Endothelial cell (in vitro differentiated cells): ENCODE data around the gene FABP1. TPM values are rescaled to one million over a fixed set of nuclear protein-coding genes. Genes with fewer than 3 reads are reported as not detected.

Source experiments
- DNase-seq: peaks from one replicate; pipeline ENCODE4 v3.0.0; 2021; ENCODE audit warnings: low spot score
- H3K27ac Mint-ChIP-seq: one replicate; pipeline ENCODE4 v1.8.0; 2021; ENCODE audit warnings: mixed read lengths, inconsistent platforms; ENCODE audit not compliant: unreplicated experiment
- H3K27me3 Mint-ChIP-seq: one replicate; pipeline ENCODE4 v1.8.0; 2021; ENCODE audit warnings: mild to moderate bottlenecking, moderate library complexity, mixed read lengths, inconsistent platforms; ENCODE audit not compliant: unreplicated experiment
- H3K36me3 Mint-ChIP-seq: one replicate; pipeline ENCODE4 v1.8.0; 2021; ENCODE audit warnings: mild to moderate bottlenecking, low read depth, mixed read lengths, inconsistent platforms; ENCODE audit not compliant: unreplicated experiment
- H3K4me1 Mint-ChIP-seq: one replicate; pipeline ENCODE4 v1.8.0; 2021; ENCODE audit warnings: mild to moderate bottlenecking, mixed read lengths, inconsistent platforms; ENCODE audit not compliant: unreplicated experiment
- H3K4me3 Mint-ChIP-seq: one replicate; pipeline ENCODE4 v1.8.0; 2021; ENCODE audit warnings: mild to moderate bottlenecking, mixed read lengths, inconsistent platforms; ENCODE audit not compliant: unreplicated experiment
- H3K9me3 Mint-ChIP-seq: one replicate; pipeline ENCODE4 v1.8.0; 2021; ENCODE audit warnings: mixed read lengths, inconsistent platforms; ENCODE audit not compliant: unreplicated experiment
- long read RNA-seq: library from polyadenylated mRNA; unstranded; transcript quantifications from one replicate; pipeline ENCODE4 v2.0.0, GENCODE V29; 2020; ENCODE audit not compliant: unreplicated experiment
- total RNA-seq: library from RNA; stranded (reverse); fragmentation: NEBNext Ultra II Directional; extraction: Animal tissue kit (Norgen Biotek cat#: 25700); gene quantifications from one replicate; pipeline ENCODE4 v1.2.1, GENCODE V29; 2021; ENCODE audit not compliant: unreplicated experiment
- TF ChIP-seq, protein P1 (sequence below): fragments of 200-600 bp; sonication (generic); IDR thresholded peaks from one replicate; pipeline ENCODE4 v1.5.0; 2021; ENCODE audit warnings: antibody characterized with exemption; ENCODE audit not compliant: unreplicated experiment

The FABP1 gene
- total RNA-seq: not detected
- long read RNA-seq: 0 reads

DNA sequence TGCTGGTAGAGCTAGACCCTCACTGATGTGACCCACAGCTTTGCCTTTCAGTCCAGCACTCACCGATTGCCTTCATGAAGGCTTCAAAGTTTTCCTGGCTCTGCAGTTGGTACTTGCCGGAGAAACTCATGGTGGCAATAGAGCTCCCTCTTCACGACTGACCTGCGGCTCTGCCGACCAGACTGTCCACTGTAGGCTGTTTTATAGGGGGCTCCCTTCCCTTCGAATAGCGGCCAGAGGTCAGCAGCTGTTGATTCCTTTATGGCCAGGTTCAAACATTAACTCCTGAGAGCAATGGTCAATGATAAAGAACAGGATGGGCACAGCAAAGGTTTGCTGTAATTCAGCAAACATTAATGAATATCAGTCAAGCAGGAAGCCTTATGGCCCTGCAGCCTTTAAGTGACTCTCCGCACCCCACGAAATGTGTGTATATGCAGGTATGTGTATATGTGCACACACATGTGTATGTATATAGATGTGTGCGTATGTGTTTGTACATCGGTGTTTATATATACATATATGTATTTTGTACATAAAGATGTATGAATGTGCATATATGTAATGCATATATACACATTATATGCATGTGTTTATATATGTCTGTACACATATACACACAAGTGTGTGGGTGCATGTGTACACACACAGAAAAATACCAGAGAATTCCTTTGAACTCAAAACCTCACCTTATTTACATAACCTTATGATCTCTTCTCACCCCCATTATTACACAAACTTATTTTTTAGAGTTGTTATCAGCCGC, at the start of gene FABP1:
TSS of gene FABP1 (minus strand) at position 175 of the 766 bp plus-strand sequence. CDS start at position 130, 45 bp downstream.
- TF ChIP-seq, protein P1, sequence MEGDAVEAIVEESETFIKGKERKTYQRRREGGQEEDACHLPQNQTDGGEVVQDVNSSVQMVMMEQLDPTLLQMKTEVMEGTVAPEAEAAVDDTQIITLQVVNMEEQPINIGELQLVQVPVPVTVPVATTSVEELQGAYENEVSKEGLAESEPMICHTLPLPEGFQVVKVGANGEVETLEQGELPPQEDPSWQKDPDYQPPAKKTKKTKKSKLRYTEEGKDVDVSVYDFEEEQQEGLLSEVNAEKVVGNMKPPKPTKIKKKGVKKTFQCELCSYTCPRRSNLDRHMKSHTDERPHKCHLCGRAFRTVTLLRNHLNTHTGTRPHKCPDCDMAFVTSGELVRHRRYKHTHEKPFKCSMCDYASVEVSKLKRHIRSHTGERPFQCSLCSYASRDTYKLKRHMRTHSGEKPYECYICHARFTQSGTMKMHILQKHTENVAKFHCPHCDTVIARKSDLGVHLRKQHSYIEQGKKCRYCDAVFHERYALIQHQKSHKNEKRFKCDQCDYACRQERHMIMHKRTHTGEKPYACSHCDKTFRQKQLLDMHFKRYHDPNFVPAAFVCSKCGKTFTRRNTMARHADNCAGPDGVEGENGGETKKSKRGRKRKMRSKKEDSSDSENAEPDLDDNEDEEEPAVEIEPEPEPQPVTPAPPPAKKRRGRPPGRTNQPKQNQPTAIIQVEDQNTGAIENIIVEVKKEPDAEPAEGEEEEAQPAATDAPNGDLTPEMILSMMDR: no peak
- H3K27ac Mint-ChIP-seq: no peak within 1 kb of the TSS
- H3K27me3 Mint-ChIP-seq: peaks cover 18% of the 10 kb centered on the region
- no peaks in the 10 kb centered on the region for H3K36me3 Mint-ChIP-seq
- H3K4me3 Mint-ChIP-seq: no peak within 1 kb of the TSS
- no peak for DNase-seq
- H3K9me3 Mint-ChIP-seq: no peaks in the 10 kb centered on the region
- no peaks in the 10 kb centered on the region for H3K4me1 Mint-ChIP-seq

DNA sequence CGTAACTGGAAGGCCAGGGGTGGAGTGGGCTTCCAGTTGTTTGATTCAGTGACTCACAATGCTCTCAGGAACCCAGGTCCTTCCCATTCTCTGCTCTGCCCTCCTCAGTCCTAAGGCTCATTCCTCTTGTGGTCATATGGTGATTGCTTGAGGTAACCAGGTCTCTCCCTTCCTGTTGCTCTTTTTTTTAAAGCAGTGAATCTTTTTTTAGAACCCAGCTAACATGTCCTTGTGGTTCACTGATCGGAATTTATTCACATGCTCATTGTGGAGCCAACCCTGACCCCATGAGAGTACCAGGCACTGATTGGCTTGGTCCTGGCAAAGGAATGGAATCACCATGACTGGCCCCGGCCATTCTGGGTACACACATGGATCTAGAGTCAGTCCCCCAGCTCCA, 49.7 kb upstream of the FABP1 start:
- Mint-ChIP-seq H3K4me3 (no peak overlapping the region), H3K9me3 (no peaks in the 10 kb centered on the region)
- TF ChIP-seq, protein P1: no peak

DNA sequence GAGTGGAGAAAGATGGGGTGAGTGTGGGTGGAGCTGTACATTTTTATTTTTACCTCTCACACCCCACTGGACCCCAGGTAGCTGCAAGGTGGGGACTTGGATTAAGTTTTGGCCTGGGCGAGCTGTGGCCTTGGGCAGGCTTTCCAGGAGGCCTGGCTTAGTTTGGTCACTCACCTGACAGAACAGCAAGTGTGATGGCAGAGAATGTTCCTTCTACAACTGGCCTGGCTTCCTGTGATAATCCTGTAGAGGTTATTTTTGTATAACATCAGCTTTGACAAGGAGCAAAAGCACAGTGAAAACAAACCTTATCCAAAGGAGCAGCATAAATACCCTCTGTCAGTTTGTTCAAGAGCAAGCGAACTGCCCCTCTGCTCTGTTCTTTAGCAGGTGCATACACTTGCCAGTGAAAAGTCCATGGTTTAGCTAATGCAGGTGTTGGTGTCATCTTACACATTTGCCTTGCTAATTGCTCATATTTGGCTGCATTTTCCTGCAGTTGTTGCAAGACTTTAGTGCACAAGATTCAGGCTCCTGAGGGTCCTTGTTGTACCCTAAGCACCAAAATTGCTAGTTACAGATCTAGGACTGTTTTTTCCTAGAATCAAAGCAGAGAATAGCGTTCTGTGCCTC, 48.6 kb upstream of the FABP1 start:
- no peak for DNase-seq
- peaks cover 3% of the 10 kb centered on the region for H3K27me3 Mint-ChIP-seq
- H3K4me1 Mint-ChIP-seq: no peaks in the 10 kb centered on the region
- H3K9me3 Mint-ChIP-seq: no peaks in the 10 kb centered on the region
- TF ChIP-seq, protein P1: no peak
- H3K36me3 Mint-ChIP-seq: peaks cover 2% of the 10 kb centered on the region
- H3K4me3 Mint-ChIP-seq: no peak overlapping the region
- no peak overlapping the region for H3K27ac Mint-ChIP-seq

More for the DNA sequence above, 49.7 kb upstream of the FABP1 start:
- H3K27me3 Mint-ChIP-seq: peaks cover 6% of the 10 kb centered on the region
- no peak overlapping the region for H3K27ac Mint-ChIP-seq
- H3K4me1 Mint-ChIP-seq: no peaks in the 10 kb centered on the region
- H3K36me3 Mint-ChIP-seq: peaks cover 6% of the 10 kb centered on the region
- no peak for DNase-seq

DNA sequence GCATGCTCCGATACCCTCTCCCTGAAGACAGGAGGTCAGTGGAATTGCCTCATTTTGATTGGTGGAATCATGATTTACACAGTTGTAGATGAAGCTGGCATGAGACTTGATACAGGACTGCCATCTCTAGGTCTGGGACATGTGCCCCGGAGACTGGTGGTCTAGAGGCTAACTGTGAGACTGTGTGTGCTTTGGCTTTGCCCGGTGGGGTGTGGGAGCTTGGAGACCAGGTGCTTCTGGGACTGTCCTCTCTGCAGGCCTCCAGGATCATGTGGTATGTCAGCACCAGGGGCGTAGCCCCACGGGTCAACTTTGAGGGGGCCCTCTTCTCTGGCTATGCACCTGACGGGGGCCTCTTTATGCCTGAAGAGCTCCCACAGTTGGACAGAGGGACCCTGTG, 45.0 kb upstream of the FABP1 start:
- TF ChIP-seq, protein P1: no peak
- H3K27ac Mint-ChIP-seq: no peak overlapping the region
- peaks cover 6% of the 10 kb centered on the region for H3K4me1 Mint-ChIP-seq
- no peaks in the 10 kb centered on the region for H3K9me3 Mint-ChIP-seq
- peaks cover under 1% of the 10 kb centered on the region for H3K27me3 Mint-ChIP-seq
- peaks cover 5% of the 10 kb centered on the region for H3K36me3 Mint-ChIP-seq
- DNase-seq: no peak
- H3K4me3 Mint-ChIP-seq: no peak overlapping the region

DNA sequence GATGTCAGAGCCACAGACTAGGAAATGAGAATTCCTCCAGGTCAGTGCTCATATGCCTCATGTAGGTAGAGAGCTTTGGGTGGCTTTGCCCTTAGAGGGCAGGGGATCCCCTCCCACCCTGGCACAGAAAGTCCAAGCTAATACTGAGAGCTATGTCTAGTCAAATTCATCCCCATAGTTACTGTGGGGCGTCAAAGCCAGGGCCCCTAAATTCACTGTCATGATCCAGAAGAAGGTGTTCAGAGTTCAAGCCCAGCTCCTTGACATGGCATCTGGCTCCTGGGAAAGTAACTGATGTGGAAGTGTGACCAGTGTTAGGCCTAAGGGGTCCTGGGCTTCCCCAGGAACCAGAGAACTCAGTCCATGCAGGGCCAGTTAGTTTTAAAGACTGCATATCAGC, 44.1 kb upstream of the FABP1 start:
- H3K4me3 Mint-ChIP-seq: peak overlapping the region; percentile 79
- TF ChIP-seq, protein P1: no peak

More for the DNA sequence above, 44.1 kb upstream of the FABP1 start:
- no peak overlapping the region for H3K27ac Mint-ChIP-seq
- no peaks in the 10 kb centered on the region for H3K27me3 Mint-ChIP-seq
- H3K4me1 Mint-ChIP-seq: peaks cover 6% of the 10 kb centered on the region
- peaks cover 5% of the 10 kb centered on the region for H3K36me3 Mint-ChIP-seq
- no peak for DNase-seq
- no peaks in the 10 kb centered on the region for H3K9me3 Mint-ChIP-seq
